ENCODE measurements around the gene CERS6. TPM values are rescaled to one million over a fixed set of nuclear protein-coding genes. Genes with fewer than 3 reads are reported as not detected.

Gene CERS6
- polyA plus RNA-seq, 3 donors: 5.3 to 13.2 (median 8.3) TPM

Other genes with a start within 250 kb of the CERS6 start
- 10 to 100 TPM; 19.6 to 45.0 (median 33.7) TPM for gene STK39, start 208.7 kb upstream of the CERS6 start, polyA plus RNA-seq

All from adipose tissue (tissue), 3 donors.